ENCODE results near the gene AP1M1. TPM values are rescaled to one million over a fixed set of nuclear protein-coding genes. Genes with fewer than 3 reads are reported as not detected.

Gene AP1M1
- total RNA-seq, 3 donors from 2014 or later: 43.3 to 123 (median 75.7) TPM

GRCh38 chr19:16223746-16224145 is 26.0 kb downstream of the AP1M1 start:
- Histone ChIP-seq H3K27ac (no peak overlapping the region), H3K9me3 (peaks cover 23 to 34% of the 10 kb centered on the region in 2 donors), H3K4me1 (no peaks in the 10 kb centered on the region), H3K4me3 (no peak overlapping the region), H3K27me3 (no peaks in the 10 kb centered on the region), H3K36me3 (no peaks in the 10 kb centered on the region)
- DNase-seq (ENCODE audit: low spot score in 2 of 2): no peak
- no peak for TF ChIP-seq POLR2AphosphoS5 (IDR thresholded peaks at IDR 0.05)
- no peak for TF ChIP-seq POLR2A (IDR thresholded peaks at IDR 0.05)
- TF ChIP-seq CTCF (IDR thresholded peaks at IDR 0.05): no peak
- intact Hi-C loops (cut with DNase I; ENCODE audit: low total_unique reads): no loop called here

- no peaks in the 10 kb centered on the region for H3K4me1 ChIP-seq
- no peak overlapping the region for H3K4me3 ChIP-seq
- no peaks in the 10 kb centered on the region for H3K36me3 ChIP-seq
- no peaks in the 10 kb centered on the region for H3K27me3 ChIP-seq
- H3K9me3 ChIP-seq: peaks cover 23 to 29% of the 10 kb centered on the region in 2 donors
- no peak for DNase-seq (ENCODE audit: low spot score in 2 of 2)
- intact Hi-C loops (cut with DNase I; ENCODE audit: low total_unique reads): no loop called here
- TF ChIP-seq POLR2A (IDR thresholded peaks at IDR 0.05) (no peak), POLR2AphosphoS5 (IDR thresholded peaks at IDR 0.05) (no peak), CTCF (IDR thresholded peaks at IDR 0.05) (no peak)
- H3K27ac ChIP-seq: no peak overlapping the region
Observed at GRCh38 chr19:16224293-16225045, 26.8 kb downstream of the AP1M1 start.

DNA sequence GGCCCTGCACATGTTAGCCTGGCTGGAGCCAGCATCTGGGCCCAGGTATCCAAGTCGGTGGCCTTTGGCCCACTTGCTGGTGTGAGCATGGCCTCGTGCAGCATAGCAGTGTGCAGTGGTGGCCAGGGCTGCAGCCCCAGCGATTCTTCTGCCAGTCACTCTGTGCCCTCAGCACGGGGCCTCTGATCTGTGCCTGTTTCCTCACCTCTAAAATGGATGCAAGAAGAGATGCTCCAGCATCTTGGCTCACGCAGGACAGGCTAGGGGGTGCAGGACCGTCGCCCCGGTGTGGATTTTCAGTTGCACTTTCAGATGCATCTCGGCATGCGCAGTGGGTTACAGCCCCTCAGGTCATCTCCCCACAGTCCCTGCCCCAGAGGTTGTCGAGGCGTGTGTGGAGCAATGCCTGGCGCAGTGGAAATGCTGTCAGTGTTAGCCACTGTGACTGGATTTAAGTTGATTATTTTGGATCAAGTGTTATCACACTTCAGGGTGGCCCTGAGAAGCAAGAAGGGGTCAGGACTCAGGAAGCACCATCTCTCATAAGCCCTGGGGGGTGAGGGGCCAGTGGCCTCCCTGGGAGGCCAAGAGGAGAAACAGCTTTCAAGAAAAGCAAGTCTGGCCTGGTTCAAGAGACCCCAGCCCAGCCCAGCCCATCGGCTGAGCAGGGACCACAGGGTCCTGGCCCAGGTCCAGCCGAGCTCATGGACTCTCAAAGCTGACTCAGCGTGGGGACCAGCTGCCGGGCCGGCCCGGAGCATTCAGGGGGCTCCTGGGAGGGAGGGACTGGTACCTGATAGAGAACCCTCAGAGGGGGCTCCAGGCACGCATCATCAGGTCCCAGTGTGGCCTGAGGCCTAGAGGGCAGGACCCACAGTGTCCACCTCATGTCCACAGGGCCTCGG is 27.8 kb downstream of the AP1M1 start:
- Histone ChIP-seq H3K4me1 (no peaks in the 10 kb centered on the region), H3K9me3 (peaks cover 14 to 21% of the 10 kb centered on the region in 2 donors), H3K27me3 (no peaks in the 10 kb centered on the region), H3K36me3 (no peaks in the 10 kb centered on the region), H3K4me3 (no peak overlapping the region), H3K27ac (no peak overlapping the region)
- TF ChIP-seq CTCF (IDR thresholded peaks at IDR 0.05): no peak
- no peak for TF ChIP-seq POLR2A (IDR thresholded peaks at IDR 0.05)
- TF ChIP-seq POLR2AphosphoS5 (IDR thresholded peaks at IDR 0.05): no peak
- DNase-seq (ENCODE audit: low spot score in 2 of 2): no peak
- intact Hi-C loops (cut with DNase I; ENCODE audit: low total_unique reads): no loop called here

GRCh38 chr19:16226184-16226591 is 28.5 kb downstream of the AP1M1 start:
- H3K4me3 ChIP-seq: no peak overlapping the region
- H3K36me3 ChIP-seq: no peaks in the 10 kb centered on the region
- no peaks in the 10 kb centered on the region for H3K27me3 ChIP-seq
- H3K4me1 ChIP-seq: no peaks in the 10 kb centered on the region
- H3K9me3 ChIP-seq: peaks cover 8 to 14% of the 10 kb centered on the region in 2 donors
- no peak overlapping the region for H3K27ac ChIP-seq
- intact Hi-C loops (cut with DNase I; ENCODE audit: low total_unique reads): no loop called here
- TF ChIP-seq POLR2AphosphoS5 (IDR thresholded peaks at IDR 0.05) (no peak), POLR2A (IDR thresholded peaks at IDR 0.05) (no peak), CTCF (IDR thresholded peaks at IDR 0.05) (no peak)
- DNase-seq (ENCODE audit: low spot score in 2 of 2): no peak
